ENCODE measurements around the gene WIPF2.
A peak's percentile ranks its signal among the peaks of the same experiment; 100 is the strongest.
"Not testable (repeated sequence)": the region's sequence is repeated elsewhere in the genome, so short reads cannot be mapped to it uniquely, and the experiment has no call there.

Gene WIPF2

GRCh38 chr17:40191237-40192208 is 27.6 kb upstream of the WIPF2 start:
- peak; percentile 26 to 69 for DNase-seq (ENCODE audit: low read depth in 2 of 2)

GRCh38 chr17:40192961-40193360 is 26.1 kb upstream of the WIPF2 start:
- no peak for DNase-seq (ENCODE audit: low read depth in 2 of 2)

- no peak for DNase-seq (ENCODE audit: low read depth in 2 of 2)
These were observed 24.3 kb upstream of the WIPF2 start for GRCh38 chr17:40194821-40195220.

- DNase-seq (ENCODE audit: low read depth in 2 of 2): no peak
These were observed 21.6 kb upstream of the WIPF2 start for GRCh38 chr17:40197550-40197949.

- DNase-seq (ENCODE audit: low read depth in 2 of 2): not testable (repeated sequence)
These were observed 21.1 kb upstream of the WIPF2 start for GRCh38 chr17:40197965-40198456.

GRCh38 chr17:40198576-40198975 is 20.5 kb upstream of the WIPF2 start:
- DNase-seq (ENCODE audit: low read depth in 2 of 2): no peak

GRCh38 chr17:40203131-40203530 is 16.0 kb upstream of the WIPF2 start:
- DNase-seq (ENCODE audit: low read depth in 2 of 2): no peak

GRCh38 chr17:40206193-40206592 is 12.9 kb upstream of the WIPF2 start:
- DNase-seq (ENCODE audit: low read depth in 2 of 2): not testable (repeated sequence)

- no peak for DNase-seq (ENCODE audit: low read depth in 2 of 2)
These were observed 9.6 kb upstream of the WIPF2 start for GRCh38 chr17:40209404-40210093.

- DNase-seq (ENCODE audit: low read depth in 2 of 2): not testable (repeated sequence)
These were observed 5.2 kb upstream of the WIPF2 start for GRCh38 chr17:40213914-40214313.

- no peak for DNase-seq (ENCODE audit: low read depth in 2 of 2)
These were observed 931 bp upstream of the WIPF2 start for GRCh38 chr17:40218006-40218739.

GRCh38 chr17:40219594-40220338 is 662 bp downstream of the WIPF2 start:
- peak in 1 of 2 experiments; percentile 22 for DNase-seq (ENCODE audit: low read depth in 2 of 2)

GRCh38 chr17:40224718-40225550 is 5.8 kb downstream of the WIPF2 start:
- DNase-seq (ENCODE audit: low read depth in 2 of 2): no peak

GRCh38 chr17:40229146-40229545 is 10.0 kb downstream of the WIPF2 start:
- DNase-seq (ENCODE audit: low read depth in 2 of 2): not testable (repeated sequence)

GRCh38 chr17:40230670-40231069 is 11.6 kb downstream of the WIPF2 start:
- DNase-seq (ENCODE audit: low read depth in 2 of 2): no peak

GRCh38 chr17:40231928-40232327 is 12.8 kb downstream of the WIPF2 start:
- DNase-seq (ENCODE audit: low read depth in 2 of 2): not testable (repeated sequence)

GRCh38 chr17:40241252-40241834 is 22.2 kb downstream of the WIPF2 start:
- no peak for DNase-seq (ENCODE audit: low read depth in 2 of 2)

GRCh38 chr17:40242774-40243173 is 23.7 kb downstream of the WIPF2 start:
- no peak for DNase-seq (ENCODE audit: low read depth in 2 of 2)

- no peak for DNase-seq (ENCODE audit: low read depth in 2 of 2)
These were observed 24.7 kb downstream of the WIPF2 start for GRCh38 chr17:40243761-40244160.

GRCh38 chr17:40244255-40244654 is 25.2 kb downstream of the WIPF2 start:
- no peak for DNase-seq (ENCODE audit: low read depth in 2 of 2)
